Mesendoderm (in vitro differentiated cells): ENCODE measurements around the gene PCBP4.

Experiments
- DNase-seq: peaks from one replicate; pipeline ENCODE4 v3.0.0; 2013
- H2AK5ac ChIP-seq: 2 replicates; pipeline ENCODE4 v1.6.1; 2013; ENCODE audit warnings: low read length, inconsistent platforms
- H2BK120ac ChIP-seq: 2 replicates; pipeline ENCODE4 v1.6.1; 2013; ENCODE audit warnings: low read depth, mild to moderate bottlenecking, low read length, moderate library complexity, mixed read lengths
- H2BK15ac ChIP-seq: replicated peaks from 2 replicates; pipeline ENCODE4 v1.6.1; 2013; ENCODE audit warnings: low read depth, mild to moderate bottlenecking, moderate library complexity
- H2BK5ac ChIP-seq: 2 replicates; pipeline ENCODE4 v1.6.1; 2013; ENCODE audit warnings: low read length, inconsistent platforms
- H3K18ac ChIP-seq: 2 replicates; pipeline ENCODE4 v1.6.1; 2013; ENCODE audit warnings: mild to moderate bottlenecking, low read length, mixed read lengths
- H3K23ac ChIP-seq: one replicate; pipeline ENCODE4 v1.6.1; 2013; ENCODE audit warnings: low read length
- H3K27ac ChIP-seq: 2 replicates; pipeline ENCODE4 v1.5.1; 2013; ENCODE audit warnings: low read depth, mild to moderate bottlenecking, inconsistent platforms, low read length, moderate library complexity
- H3K27me3 ChIP-seq: 2 replicates; pipeline ENCODE4 v1.6.1; 2013; ENCODE audit warnings: low read length, control low read depth, mild to moderate bottlenecking, inconsistent platforms; ENCODE audit not compliant: insufficient read depth, poor library complexity
- H3K36me3 ChIP-seq: 2 replicates; pipeline ENCODE4 v1.6.1; 2013; ENCODE audit warnings: low read length, inconsistent platforms; ENCODE audit not compliant: control insufficient read depth, insufficient read depth
- H3K4ac ChIP-seq: one replicate; pipeline ENCODE4 v1.6.1; 2013; ENCODE audit warnings: low read depth, mild to moderate bottlenecking, low read length, moderate library complexity
- H3K4me1 ChIP-seq: 2 replicates; pipeline ENCODE4 v1.6.1; 2013; ENCODE audit warnings: low read depth, low read length, inconsistent platforms; ENCODE audit not compliant: control insufficient read depth
- H3K4me2 ChIP-seq: 2 replicates; pipeline ENCODE4 v1.6.1; 2013; ENCODE audit warnings: low read length
- H3K4me3 ChIP-seq: 2 replicates; pipeline ENCODE4 v1.5.1; 2013; ENCODE audit warnings: mild to moderate bottlenecking, low read length
- H3K56ac ChIP-seq: one replicate; pipeline ENCODE4 v1.6.1; 2013; ENCODE audit warnings: low read length
- H3K79me1 ChIP-seq: 2 replicates; pipeline ENCODE4 v1.6.1; 2013; ENCODE audit warnings: low read length, inconsistent platforms
- H3K79me2 ChIP-seq: 2 replicates; pipeline ENCODE4 v1.6.1; 2013; ENCODE audit warnings: mild to moderate bottlenecking, low read length; ENCODE audit not compliant: control insufficient read depth, insufficient read depth
- H3K9ac ChIP-seq: 2 replicates; pipeline ENCODE4 v1.6.1; 2013; ENCODE audit warnings: low read length, inconsistent platforms
- H4K5ac ChIP-seq: one replicate; pipeline ENCODE4 v1.6.1; 2013; ENCODE audit warnings: low read length
- H4K8ac ChIP-seq: one replicate; pipeline ENCODE4 v1.6.1; 2013; ENCODE audit warnings: low read depth, mild to moderate bottlenecking, control low read depth, low read length, moderate library complexity
- WGBS: extraction: QIAGEN DNeasy Blood & Tissue Kit; methylation state at CpG from one replicate; pipeline ENCODE4 v1.1.7; 2013; ENCODE audit warnings: low lambda C conversion rate, missing lambda C conversion rate; ENCODE audit not compliant: insufficient coverage; ENCODE audit errors: extremely low coverage; 5-methylcytosine and 5-hydroxymethylcytosine counted together

The PCBP4 gene

DNA sequence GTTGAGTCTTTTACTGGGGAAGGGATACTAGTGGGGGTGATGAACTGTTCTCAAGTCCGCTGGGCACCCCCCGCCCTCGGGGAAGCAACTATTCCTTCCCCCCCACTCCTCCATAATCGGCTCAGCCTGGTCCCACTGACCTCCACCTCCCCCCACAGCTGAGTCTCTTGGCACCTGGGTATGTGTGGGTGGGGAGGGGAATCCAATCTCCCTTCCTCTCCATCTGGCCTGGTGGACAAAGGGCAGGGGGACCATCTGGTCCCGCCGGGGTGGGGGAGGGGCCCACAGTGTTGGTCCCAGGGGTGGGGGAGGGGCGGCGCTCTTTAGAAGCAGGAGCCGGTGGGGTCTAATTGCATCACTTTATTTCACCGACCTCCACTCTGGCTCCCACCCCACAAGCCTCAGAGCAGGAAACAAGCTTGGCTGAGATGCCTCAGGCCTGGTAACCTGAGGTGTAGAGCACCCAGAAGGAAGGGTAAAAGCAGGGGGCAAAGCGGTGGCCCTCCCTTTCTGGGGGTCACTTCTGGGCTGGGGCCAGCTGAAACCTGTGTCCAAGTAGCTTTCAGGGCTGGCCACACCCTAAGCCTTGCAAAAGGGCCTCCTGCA lies 1.0 kb upstream of the PCBP4 start:
- Histone ChIP-seq H3K27ac (peak overlapping the region; percentile 91), H3K56ac (peak overlapping the region; percentile 94), H3K23ac (peak overlapping the region; percentile 83), H3K18ac (peak overlapping the region; percentile 95), H2BK5ac (peak overlapping the region; percentile 86), H4K5ac (peak overlapping the region; percentile 42), H3K4me1 (peaks cover 13% of the 10 kb centered on the region), H3K27me3 (no peaks in the 10 kb centered on the region), H3K79me2 (no peaks in the 10 kb centered on the region), H2BK15ac (no peak overlapping the region), H3K79me1 (peaks cover 6% of the 10 kb centered on the region), H2BK120ac (peak overlapping the region; percentile 68), H3K9ac (peak overlapping the region; percentile 92), H3K4ac (peak overlapping the region; percentile 99), H2AK5ac (peak overlapping the region; percentile 2), H3K4me3 (peak overlapping the region; percentile 44), H3K36me3 (no peaks in the 10 kb centered on the region), H3K4me2 (peak overlapping the region; percentile 76), H4K8ac (no peak overlapping the region)
- WGBS: no CpG with 5 or more reads among the region's 11 CpGs
- peak; percentile 75 for DNase-seq

- WGBS: no CpG with 5 or more reads among the region's 33 CpGs
- H3K4me2 ChIP-seq: peak overlapping the region; percentile 42
Observed at GRCh38 chr3:51966922-51967383, 301 bp downstream of the PCBP4 start.

GRCh38 chr3:51966486-51966885 lies 768 bp downstream of the PCBP4 start:
- peak overlapping the region; percentile 85 for H3K9ac ChIP-seq
- H4K5ac ChIP-seq: no peak overlapping the region
- no peaks in the 10 kb centered on the region for H3K79me2 ChIP-seq
- no peak overlapping the region for H3K27ac ChIP-seq
- WGBS: no CpG with 5 or more reads among the region's 5 CpGs
- H3K4ac ChIP-seq: no peak overlapping the region
- peaks cover 13% of the 10 kb centered on the region for H3K4me1 ChIP-seq
- H3K23ac ChIP-seq: peak overlapping the region; percentile 7
- H2BK120ac ChIP-seq: no peak overlapping the region
- no peak overlapping the region for H2BK15ac ChIP-seq
- H3K18ac ChIP-seq: no peak overlapping the region
- no peak overlapping the region for H3K4me3 ChIP-seq
- no peak overlapping the region for H2BK5ac ChIP-seq
- no peak for DNase-seq
- H3K36me3 ChIP-seq: no peaks in the 10 kb centered on the region
- peak overlapping the region; percentile 69 for H2AK5ac ChIP-seq
- no peaks in the 10 kb centered on the region for H3K27me3 ChIP-seq
- peak overlapping the region; percentile 42 for H3K4me2 ChIP-seq
- H3K56ac ChIP-seq: peak overlapping the region; percentile 93
- H3K79me1 ChIP-seq: peaks cover 6% of the 10 kb centered on the region
- no peak overlapping the region for H4K8ac ChIP-seq

More at GRCh38 chr3:51966922-51967383, 301 bp downstream of the PCBP4 start:
- Histone ChIP-seq H3K36me3 (no peaks in the 10 kb centered on the region), H2BK120ac (no peak overlapping the region), H2BK15ac (no peak overlapping the region), H3K56ac (peak overlapping the region; percentile 93), H3K9ac (peak overlapping the region; percentile 85), H2AK5ac (peak overlapping the region; percentile 30), H3K27me3 (no peaks in the 10 kb centered on the region), H3K23ac (peak overlapping the region; percentile 7), H3K27ac (peak overlapping the region; percentile 45), H3K79me2 (no peaks in the 10 kb centered on the region), H3K79me1 (peaks cover 6% of the 10 kb centered on the region), H3K18ac (peak overlapping the region; percentile 53), H3K4ac (peak overlapping the region; percentile 39), H3K4me3 (peak overlapping the region; percentile 55), H4K8ac (no peak overlapping the region), H4K5ac (no peak overlapping the region), H3K4me1 (peaks cover 13% of the 10 kb centered on the region), H2BK5ac (no peak overlapping the region)
- DNase-seq: no peak

DNA sequence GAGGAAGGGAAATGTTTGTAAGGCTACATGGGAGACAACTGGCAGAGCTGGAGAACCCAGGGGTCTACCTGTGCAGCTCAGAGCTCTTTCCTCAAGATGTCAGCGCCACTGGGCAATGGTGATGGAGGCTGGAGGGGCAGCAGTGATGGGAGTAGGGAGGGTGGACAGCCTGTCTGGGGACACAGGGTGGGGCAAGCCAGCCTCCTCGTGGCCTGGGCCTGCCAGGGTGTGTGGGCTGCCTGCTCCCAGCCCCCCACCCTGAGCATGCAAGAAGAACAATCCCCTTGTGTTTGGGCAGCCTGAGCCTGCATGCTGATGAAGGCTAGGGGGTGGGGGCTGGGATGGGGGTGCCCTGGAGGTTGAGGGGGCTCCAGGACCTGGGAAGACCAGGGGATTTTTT lies 1.2 kb downstream of the PCBP4 start:
- Histone ChIP-seq H3K18ac (no peak overlapping the region), H3K36me3 (no peaks in the 10 kb centered on the region), H3K56ac (peak overlapping the region; percentile 93), H3K27me3 (no peaks in the 10 kb centered on the region), H2AK5ac (no peak overlapping the region), H2BK120ac (no peak overlapping the region), H3K4me1 (peaks cover 13% of the 10 kb centered on the region), H3K27ac (no peak overlapping the region), H3K4ac (no peak overlapping the region), H3K4me3 (no peak overlapping the region), H3K23ac (no peak overlapping the region), H3K79me2 (no peaks in the 10 kb centered on the region), H2BK15ac (no peak overlapping the region), H3K79me1 (peaks cover 6% of the 10 kb centered on the region), H3K9ac (peak overlapping the region; percentile 27), H4K8ac (no peak overlapping the region), H4K5ac (no peak overlapping the region), H2BK5ac (no peak overlapping the region), H3K4me2 (no peak overlapping the region)
- no peak for DNase-seq
- WGBS: no CpG with 5 or more reads among the region's 2 CpGs

GRCh38 chr3:51964521-51964920 lies 2.7 kb downstream of the PCBP4 start:
- peaks cover 13% of the 10 kb centered on the region for H3K4me1 ChIP-seq
- WGBS: no CpG with 5 or more reads among the region's 4 CpGs
- no peak overlapping the region for H2BK120ac ChIP-seq
- no peak overlapping the region for H3K4ac ChIP-seq
- H2BK15ac ChIP-seq: no peak overlapping the region
- H3K56ac ChIP-seq: no peak overlapping the region
- peaks cover 6% of the 10 kb centered on the region for H3K79me1 ChIP-seq
- H3K4me2 ChIP-seq: no peak overlapping the region
- no peak overlapping the region for H3K27ac ChIP-seq
- peaks cover 2% of the 10 kb centered on the region for H3K36me3 ChIP-seq
- H3K18ac ChIP-seq: no peak overlapping the region
- no peak overlapping the region for H3K23ac ChIP-seq
- H4K8ac ChIP-seq: no peak overlapping the region
- no peak overlapping the region for H2AK5ac ChIP-seq
- no peak for DNase-seq
- no peak overlapping the region for H3K4me3 ChIP-seq
- H2BK5ac ChIP-seq: no peak overlapping the region
- H3K27me3 ChIP-seq: no peaks in the 10 kb centered on the region
- H3K79me2 ChIP-seq: no peaks in the 10 kb centered on the region
- no peak overlapping the region for H4K5ac ChIP-seq
- H3K9ac ChIP-seq: no peak overlapping the region
